ENCODE results near the gene SYDE2.
"Not testable (repeated sequence)": the region's sequence is repeated elsewhere in the genome, so short reads cannot be mapped to it uniquely, and the experiment has no call there.

SYDE2 gene

GRCh38 chr1:85200463-85201339 lies at the start of gene SYDE2:
SYDE2 (minus strand) TSS chr1:85201016; CDS start chr1:85200996, 20 bp downstream.
- ChIA-PET CTCF (interaction anchor here (1.1 to 3.4 kb wide), 4 partner anchors 11 to 256 kb away, joined by 3 to 12 read pairs (median 4); partner anchors contain the start of gene C1orf52), POLR2A (no interaction called here)
- TF ChIP-seq CTCF (IDR thresholded peaks at IDR 0.05; ENCODE audit: insufficient read depth, low read length, missing control alignments): no peak
- peak within 1 kb of the TSS; percentile 82 for H3K4me3 ChIP-seq (ENCODE audit: low read depth, low read length)
- no peak for DNase-seq (ENCODE audit: low read depth, low spot score)

DNA sequence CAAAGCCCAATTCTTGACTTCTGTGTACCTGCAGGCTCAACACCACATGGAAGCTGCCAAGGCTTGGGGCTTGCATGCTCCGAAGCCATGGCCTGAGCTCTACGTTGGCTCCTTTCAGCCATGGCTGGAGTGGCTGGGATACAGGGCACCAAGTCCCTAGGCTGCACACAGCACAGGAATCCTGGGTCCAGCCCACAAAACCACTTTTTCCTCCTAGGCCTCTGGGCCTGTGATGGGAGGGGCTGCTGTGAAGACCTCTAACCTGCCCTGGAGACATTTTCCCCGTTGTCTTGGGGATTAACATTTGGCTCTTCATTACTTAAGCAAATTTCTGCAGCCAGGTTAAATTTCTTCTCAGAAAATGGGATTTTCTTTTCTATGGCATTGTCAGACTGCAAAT lies 48.2 kb upstream of the SYDE2 start:
- CTCF ChIA-PET: interaction anchor here (1.9 to 20.6 kb wide), 4 partner anchors 9 to 303 kb away, joined by 4 to 675 read pairs (median 198); partner anchors contain the start of gene C1orf52
- H3K4me3 ChIP-seq (ENCODE audit: low read depth, low read length); POLR2A ChIA-PET; DNase-seq (ENCODE audit: low read depth, low spot score): not testable (repeated sequence)

DNA sequence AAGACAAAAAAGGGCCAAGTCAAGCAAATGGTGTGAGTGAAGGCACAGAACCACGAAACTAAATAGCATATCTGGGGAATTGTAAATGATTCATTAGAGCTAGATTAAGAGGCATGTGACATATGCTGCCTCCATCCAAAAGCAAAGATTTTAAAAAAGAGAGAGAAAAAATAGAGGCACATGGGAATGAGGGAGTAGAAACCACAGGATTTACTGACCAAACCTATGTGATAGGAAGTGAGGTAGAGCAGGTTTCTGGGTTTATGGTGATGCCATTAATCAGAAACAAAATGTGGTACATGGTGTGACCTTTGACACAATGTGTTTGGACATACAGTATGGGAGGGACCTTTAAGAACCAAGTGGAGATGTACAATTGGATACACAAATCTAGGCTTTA lies 45.1 kb upstream of the SYDE2 start:
- H3K4me3 ChIP-seq (ENCODE audit: low read depth, low read length): no peak overlapping the region
- CTCF ChIA-PET: interaction anchor here (1.0 to 4.6 kb wide), 4 partner anchors 8 to 301 kb away, joined by 5 to 47 read pairs (median 43); partner anchors contain the start of gene C1orf52
- POLR2A ChIA-PET: interaction anchor here (1.6 kb wide), 1 partner anchor 137 kb away, joined by 3 read pairs; no protein-coding TSS in a partner anchor
- TF ChIP-seq CTCF (IDR thresholded peaks at IDR 0.05; ENCODE audit: insufficient read depth, low read length, missing control alignments): no peak
- DNase-seq (ENCODE audit: low read depth, low spot score): no peak

- CTCF ChIA-PET: interaction anchor here (0.8 to 4.6 kb wide), 5 partner anchors 9 to 301 kb away, joined by 5 to 47 read pairs (median 42); partner anchors contain the start of gene C1orf52
Observed at GRCh38 chr1:85245456-85245855, 44.6 kb upstream of the SYDE2 start.

DNA sequence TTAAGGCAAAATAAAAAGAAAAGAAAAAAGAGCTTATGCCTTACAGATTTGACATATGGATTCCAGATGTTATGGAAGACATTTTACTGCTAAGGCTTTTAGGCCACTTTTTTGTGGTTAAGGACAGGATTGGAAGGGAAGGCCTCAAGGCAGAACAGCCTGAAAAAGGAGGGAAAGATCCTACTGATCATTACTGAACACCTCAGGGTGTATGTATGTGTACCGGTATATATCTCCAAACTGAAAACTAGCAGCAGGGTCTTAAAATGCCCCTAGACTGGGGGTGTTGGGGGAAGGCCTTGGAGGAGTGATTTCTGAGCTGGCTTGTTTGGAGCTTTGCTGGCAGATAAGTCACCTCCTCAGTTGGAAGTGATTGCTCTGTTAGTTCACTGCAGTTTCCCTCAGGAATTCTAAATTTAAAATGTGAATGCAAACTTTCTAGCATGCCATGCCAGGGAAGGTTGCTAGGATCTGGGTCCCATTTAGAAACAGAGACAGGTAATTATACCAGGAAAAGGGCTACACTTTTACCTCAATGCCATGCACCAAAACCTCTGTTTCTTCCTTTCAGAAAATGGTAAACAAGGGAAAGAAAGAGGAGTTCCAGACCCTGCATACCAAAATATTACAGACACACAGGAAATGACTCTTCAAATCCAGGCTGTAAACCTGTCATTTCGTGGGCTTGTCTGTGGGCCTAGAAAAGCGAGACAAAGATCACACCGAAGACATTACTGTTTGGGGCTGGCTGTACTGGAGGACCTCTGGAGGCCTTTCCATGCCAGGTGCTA lies 43.6 kb upstream of the SYDE2 start:
- ChIA-PET POLR2A (interaction anchor here (0.6 to 1.6 kb wide), 2 partner anchors 96 to 135 kb away, joined by 3 read pairs; no protein-coding TSS in a partner anchor), CTCF (interaction anchor here (0.8 to 4.6 kb wide), 6 partner anchors 10 to 300 kb away, joined by 3 to 47 read pairs (median 26); partner anchors contain the start of gene C1orf52)
- no peak overlapping the region for H3K4me3 ChIP-seq (ENCODE audit: low read depth, low read length)
- no peak for TF ChIP-seq CTCF (IDR thresholded peaks at IDR 0.05; ENCODE audit: insufficient read depth, low read length, missing control alignments)
- DNase-seq (ENCODE audit: low read depth, low spot score): no peak

More at GRCh38 chr1:85245456-85245855, 44.6 kb upstream of the SYDE2 start:
- no peak for DNase-seq (ENCODE audit: low read depth, low spot score)
- POLR2A ChIA-PET: interaction anchor here (1.6 kb wide), 1 partner anchor 136 kb away, joined by 3 read pairs; no protein-coding TSS in a partner anchor
- no peak for TF ChIP-seq CTCF (IDR thresholded peaks at IDR 0.05; ENCODE audit: insufficient read depth, low read length, missing control alignments)
- H3K4me3 ChIP-seq (ENCODE audit: low read depth, low read length): no peak overlapping the region

GRCh38 chr1:85243372-85243771 lies 42.6 kb upstream of the SYDE2 start:
- POLR2A ChIA-PET: no interaction called here
- TF ChIP-seq CTCF (IDR thresholded peaks at IDR 0.05; ENCODE audit: insufficient read depth, low read length, missing control alignments): no peak
- DNase-seq (ENCODE audit: low read depth, low spot score): no peak
- H3K4me3 ChIP-seq (ENCODE audit: low read depth, low read length): no peak overlapping the region
- CTCF ChIA-PET: interaction anchor here (0.5 to 4.6 kb wide), 6 partner anchors 11 to 449 kb away, joined by 3 to 47 read pairs (median 26); partner anchors contain the start of gene C1orf52
